Gastroesophageal sphincter (tissue), 4 donors: Measurements from ENCODE around the gene AGRN. TPM values are rescaled to one million over a fixed set of nuclear protein-coding genes. Genes with fewer than 3 reads are reported as not detected.

Experiments
- ATAC-seq: fragments of 150-250 bp; one replicate; pipeline ENCODE4 v1.9.1; 2016; ENCODE audit warnings: mild to moderate bottlenecking, moderate library complexity
- H3K27ac ChIP-seq, 4 donors: fragments of 200-600 bp; sonication (generic) in 3 of 4; 1 replicate in 3 of 4; 2 replicates in 1 of 4; pipeline ENCODE4 v1.5.1; 2016 to 2019
- H3K27me3 ChIP-seq: fragments of 200-600 bp; sonication (generic); one replicate; pipeline ENCODE4 v1.5.1; 2019
- H3K36me3 ChIP-seq, 2 donors: fragments of 200-600 bp; sonication (generic); one replicate each; pipeline ENCODE4 v1.5.1; 2019; ENCODE audit warnings: control low read depth in 1 of 2
- H3K4me1 ChIP-seq, 3 donors: fragments of 200-600 bp; sonication (generic); 1 replicate in 2 of 3; 2 replicates in 1 of 3; pipeline ENCODE4 v1.5.1; 2016 to 2019; ENCODE audit warnings: control low read depth in 2 of 3
- H3K4me3 ChIP-seq, 2 donors: fragments of 200-600 bp; sonication (generic); one replicate each; pipeline ENCODE4 v1.5.1; 2019; ENCODE audit warnings: mild to moderate bottlenecking in 1 of 2, moderate library complexity in 1 of 2
- H3K9me3 ChIP-seq, 3 donors: fragments of 200-600 bp; sonication (generic); one replicate each; pipeline ENCODE4 v1.5.1; 2017 to 2019; ENCODE audit warnings: control low read depth in 2 of 3
- CTCF ChIP-seq, 4 experiments: fragments of 200-600 bp in 2 of 4; fragments of 450-650 bp in 2 of 4; sonication (generic) in 1 of 4; IDR thresholded peaks; one replicate each; pipeline ENCODE4 v1.5.1; 2017 to 2019; ENCODE audit warnings: antibody characterized with exemption in 4 of 4, mild to moderate bottlenecking in 2 of 4, moderate library complexity in 2 of 4
- EP300 ChIP-seq: sonication (generic); formaldehyde crosslinking; IDR thresholded peaks from one replicate; pipeline ENCODE4 v1.6.1; 2017; ENCODE audit warnings: antibody characterized with exemption, mild to moderate bottlenecking
- POLR2A ChIP-seq, 2 donors: fragments of 450-650 bp; IDR thresholded peaks; one replicate each; pipeline ENCODE4 v1.6.1; 2017; ENCODE audit warnings: antibody characterized with exemption in 2 of 2, mild to moderate bottlenecking in 2 of 2, moderate library complexity in 1 of 2
- POLR2AphosphoS5 ChIP-seq: sonication (generic); formaldehyde crosslinking; IDR thresholded peaks from one replicate; pipeline ENCODE4 v1.6.1; 2017; ENCODE audit warnings: antibody characterized with exemption
- WGBS, 2 donors: methylation state at CpG; one replicate each; pipeline ENCODE4 v1.1.5; 2018; ENCODE audit warnings: low coverage in 1 of 2; 5-methylcytosine and 5-hydroxymethylcytosine counted together
- total RNA-seq, 4 donors: library from RNA; depleted of rRNA; stranded (reverse); fragments of >200 nt; gene quantifications; one replicate each; pipeline ENCODE4 v1.1.0, GENCODE V29; 2016

AGRN gene
- total RNA-seq, 4 donors from 2014 or later: 18.0 to 33.6 (median 23.5) TPM

DNA sequence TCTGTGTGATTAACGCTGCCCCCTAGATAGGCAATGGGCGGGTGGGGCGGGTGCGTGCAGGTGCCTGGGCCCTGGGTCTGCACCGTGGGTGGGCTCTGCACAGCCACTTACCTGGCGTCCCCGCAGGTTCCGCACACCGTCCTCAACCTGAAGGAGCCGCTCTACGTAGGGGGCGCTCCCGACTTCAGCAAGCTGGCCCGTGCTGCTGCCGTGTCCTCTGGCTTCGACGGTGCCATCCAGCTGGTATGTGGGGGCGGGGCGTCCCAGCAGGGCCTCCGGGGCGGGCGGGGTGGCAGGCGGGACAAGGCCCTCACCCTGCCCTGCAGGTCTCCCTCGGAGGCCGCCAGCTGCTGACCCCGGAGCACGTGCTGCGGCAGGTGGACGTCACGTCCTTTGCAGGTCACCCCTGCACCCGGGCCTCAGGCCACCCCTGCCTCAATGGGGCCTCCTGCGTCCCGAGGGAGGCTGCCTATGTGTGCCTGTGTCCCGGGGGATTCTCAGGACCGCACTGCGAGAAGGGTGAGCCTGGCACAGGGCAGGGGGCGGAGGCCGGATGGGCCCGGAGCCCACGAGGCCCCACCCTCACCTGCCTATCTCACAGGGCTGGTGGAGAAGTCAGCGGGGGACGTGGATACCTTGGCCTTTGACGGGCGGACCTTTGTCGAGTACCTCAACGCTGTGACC, 31.3 kb downstream of the AGRN start:
- no peaks in the 10 kb centered on the region for H3K9me3 ChIP-seq
- H3K4me3 ChIP-seq: no peak overlapping the region
- H3K4me1 ChIP-seq: no peaks in the 10 kb centered on the region
- H3K27me3 ChIP-seq: peaks cover 5% of the 10 kb centered on the region
- H3K27ac ChIP-seq: no peak overlapping the region
- no peak for ATAC-seq
- no peak for TF ChIP-seq POLR2AphosphoS5
- no peak for TF ChIP-seq POLR2A (IDR thresholded peaks at IDR 0.05)
- no peak for TF ChIP-seq EP300
- TF ChIP-seq CTCF (IDR thresholded peaks at IDR 0.05): no peak
- H3K36me3 ChIP-seq: peaks cover 0 to 91% of the 10 kb centered on the region in 2 donors
- 91% methylated on average over 6 of the region's 46 CpGs; no CpG with 5 or more reads in 1 of the 2 donors for WGBS, 2 donors

- peaks cover 14% of the 10 kb centered on the region for H3K27me3 ChIP-seq
- no peaks in the 10 kb centered on the region for H3K4me1 ChIP-seq
- H3K4me3 ChIP-seq: no peak overlapping the region
- H3K27ac ChIP-seq: no peak overlapping the region
- TF ChIP-seq POLR2AphosphoS5: no peak
- TF ChIP-seq EP300: no peak
- no peak for TF ChIP-seq CTCF (IDR thresholded peaks at IDR 0.05)
- no peak for TF ChIP-seq POLR2A (IDR thresholded peaks at IDR 0.05)
- WGBS, 2 donors: 88 to 90% methylated on average over 2 to 17 of the region's 29 CpGs
- no peaks in the 10 kb centered on the region for H3K9me3 ChIP-seq
- ATAC-seq: no peak
- peaks cover 0 to 81% of the 10 kb centered on the region in 2 donors for H3K36me3 ChIP-seq
Measured at GRCh38 chr1:1052003-1052840, 32.3 kb downstream of the AGRN start.

- Histone ChIP-seq H3K4me1 (peaks cover 0 to under 1% (median 0%) of the 10 kb centered on the region in 3 donors), H3K4me3 (no peak overlapping the region), H3K36me3 (peaks cover 0 to 73% of the 10 kb centered on the region in 2 donors), H3K27ac (no peak overlapping the region), H3K9me3 (no peaks in the 10 kb centered on the region), H3K27me3 (peaks cover 22% of the 10 kb centered on the region)
- 90% methylated on average over 2 of the region's 15 CpGs; no CpG with 5 or more reads in 1 of the 2 donors for WGBS, 2 donors
- TF ChIP-seq POLR2AphosphoS5 (no peak), POLR2A (IDR thresholded peaks at IDR 0.05) (no peak), EP300 (no peak), CTCF (IDR thresholded peaks at IDR 0.05) (no peak)
- ATAC-seq: no peak
Measured at GRCh38 chr1:1053022-1053421, 33.1 kb downstream of the AGRN start.

GRCh38 chr1:1053682-1054081, 33.8 kb downstream of the AGRN start:
- WGBS, 2 donors: 91 to 97% methylated on average over 4 to 5 of the region's 18 CpGs
- peaks cover 0 to 7% (median 0%) of the 10 kb centered on the region in 3 donors for H3K4me1 ChIP-seq
- no peak overlapping the region for H3K27ac ChIP-seq
- no peaks in the 10 kb centered on the region for H3K9me3 ChIP-seq
- TF ChIP-seq POLR2AphosphoS5: no peak
- TF ChIP-seq EP300: no peak
- no peak for TF ChIP-seq POLR2A (IDR thresholded peaks at IDR 0.05)
- TF ChIP-seq CTCF (IDR thresholded peaks at IDR 0.05): no peak
- H3K27me3 ChIP-seq: peaks cover 29% of the 10 kb centered on the region
- ATAC-seq: no peak
- peaks cover 0 to 67% of the 10 kb centered on the region in 2 donors for H3K36me3 ChIP-seq
- no peak overlapping the region for H3K4me3 ChIP-seq
